Skin epidermis (tissue), 12 donors: Measurements from ENCODE around the gene PARP14.

Experiments
- H3K27ac ChIP-seq, 21 experiments: fragments of 200-600 bp; sonication (generic) in 11 of 21; one replicate each; pipeline ENCODE4 v1.5.0; 2020; ENCODE audit warnings: mild to moderate bottlenecking in 3 of 21, inconsistent platforms in 2 of 21, moderate library complexity in 2 of 21
- H3K4me3 ChIP-seq, 7 experiments: fragments of 200-600 bp; sonication (generic) in 2 of 7; one replicate each; pipeline ENCODE4 v1.5.0; 2020; ENCODE audit warnings: inconsistent platforms in 2 of 7, mild to moderate bottlenecking in 2 of 7, moderate library complexity in 1 of 7

The PARP14 gene

DNA sequence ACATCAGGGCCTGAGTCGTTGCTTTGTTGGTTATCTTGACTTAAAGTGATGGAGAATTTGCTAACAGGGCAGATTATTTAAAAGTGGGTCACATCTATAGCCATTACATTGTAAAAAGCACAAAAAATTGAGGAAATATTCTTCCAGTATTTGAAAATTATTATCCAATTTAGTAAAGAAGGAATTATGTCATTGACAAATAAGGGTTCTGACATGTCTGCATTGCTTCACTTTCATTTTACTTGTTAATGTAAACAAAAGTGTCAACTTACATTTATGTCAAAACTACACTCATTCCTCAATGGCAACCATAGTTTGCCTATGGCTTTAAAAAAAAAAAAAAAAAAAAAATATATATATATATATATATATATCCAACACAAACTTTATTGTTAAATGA, 3.4 kb upstream of the PARP14 start:
- Histone ChIP-seq H3K4me3 (no peak overlapping the region), H3K27ac (no peak overlapping the region)

DNA sequence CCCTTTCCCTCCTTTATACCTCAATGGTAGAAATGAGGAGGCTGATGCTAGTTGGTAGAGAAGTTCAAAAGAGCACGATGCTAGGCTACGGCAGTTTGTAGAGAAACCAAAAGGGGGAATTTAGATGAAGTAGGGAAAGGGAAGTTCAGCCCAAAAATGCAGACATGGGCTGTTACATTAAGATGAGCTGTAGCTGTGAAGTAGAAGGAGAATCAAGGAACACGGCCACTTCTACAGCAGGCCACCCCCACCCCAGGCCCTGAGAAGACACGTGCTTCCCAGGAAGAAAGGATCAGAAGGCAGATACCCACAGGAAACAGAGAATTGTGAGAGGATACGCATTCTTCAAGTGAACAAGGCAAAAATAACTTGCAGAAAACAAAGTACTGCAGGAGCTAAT, 2.1 kb upstream of the PARP14 start:
- Histone ChIP-seq H3K27ac (peak overlapping the region in 8 of 21 experiments; percentile 16 to 99 (median 94)), H3K4me3 (no peak overlapping the region)

DNA sequence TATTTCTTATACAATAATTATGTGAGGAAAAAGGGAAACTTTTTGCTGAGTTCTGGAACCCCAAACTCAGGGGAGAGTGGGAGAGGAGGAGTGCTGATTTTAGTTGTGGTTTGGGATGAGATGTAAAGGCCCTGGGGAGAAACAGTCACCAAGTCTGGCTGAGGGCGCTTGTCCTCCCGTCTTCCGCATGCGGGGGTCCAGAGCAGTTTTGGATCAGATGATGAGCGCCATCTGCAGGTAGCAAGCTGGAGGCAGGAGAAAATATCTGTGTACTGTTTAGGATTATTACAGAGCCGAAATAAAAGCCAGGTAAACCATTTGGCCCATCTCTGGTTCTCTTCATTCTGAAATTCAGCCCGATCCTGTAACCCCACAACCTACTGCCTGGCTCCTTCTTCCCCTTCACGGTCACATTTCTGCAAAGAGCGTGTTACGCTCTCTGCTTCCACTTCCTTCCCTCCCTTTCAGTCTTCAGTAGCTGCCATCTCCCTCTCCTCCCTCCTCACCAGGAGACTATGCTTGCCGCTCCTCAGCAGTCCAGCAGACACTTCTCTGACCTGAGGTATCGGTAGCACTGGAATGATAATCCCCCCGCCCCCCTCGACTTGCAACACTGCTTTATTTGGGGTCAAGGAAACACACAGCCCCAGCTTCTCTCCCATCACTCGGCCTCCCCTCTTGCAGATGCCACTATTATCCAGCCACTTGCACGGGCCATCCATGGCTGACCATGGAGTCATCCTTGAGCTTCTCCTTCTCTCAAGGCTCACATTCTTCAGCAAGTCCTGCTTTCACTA, 1.4 kb upstream of the PARP14 start:
- H3K27ac ChIP-seq = peak overlapping the region in 20 of 21 experiments; percentile 41 to 99 (median 94)
- H3K4me3 ChIP-seq = peak overlapping the region; percentile 71 to 96 (median 81)

- H3K4me3 ChIP-seq = peak overlapping the region; percentile 71 to 96 (median 81)
- peak overlapping the region; percentile 67 to 99 (median 94) for H3K27ac ChIP-seq
Measured at GRCh38 chr3:122679882-122680474, 661 bp upstream of the PARP14 start.

GRCh38 chr3:122681284-122681973, 790 bp downstream of the PARP14 start:
- peak overlapping the region; percentile 71 to 96 (median 81) for H3K4me3 ChIP-seq

GRCh38 chr3:122681974-122682409, 1.4 kb downstream of the PARP14 start:
- H3K27ac ChIP-seq = peak overlapping the region in 12 of 21 experiments; percentile 83 to 99 (median 95)
- H3K4me3 ChIP-seq = peak overlapping the region; percentile 71 to 96 (median 81)

More at GRCh38 chr3:122681284-122681973, 790 bp downstream of the PARP14 start:
- peak overlapping the region; percentile 67 to 99 (median 94) for H3K27ac ChIP-seq

DNA sequence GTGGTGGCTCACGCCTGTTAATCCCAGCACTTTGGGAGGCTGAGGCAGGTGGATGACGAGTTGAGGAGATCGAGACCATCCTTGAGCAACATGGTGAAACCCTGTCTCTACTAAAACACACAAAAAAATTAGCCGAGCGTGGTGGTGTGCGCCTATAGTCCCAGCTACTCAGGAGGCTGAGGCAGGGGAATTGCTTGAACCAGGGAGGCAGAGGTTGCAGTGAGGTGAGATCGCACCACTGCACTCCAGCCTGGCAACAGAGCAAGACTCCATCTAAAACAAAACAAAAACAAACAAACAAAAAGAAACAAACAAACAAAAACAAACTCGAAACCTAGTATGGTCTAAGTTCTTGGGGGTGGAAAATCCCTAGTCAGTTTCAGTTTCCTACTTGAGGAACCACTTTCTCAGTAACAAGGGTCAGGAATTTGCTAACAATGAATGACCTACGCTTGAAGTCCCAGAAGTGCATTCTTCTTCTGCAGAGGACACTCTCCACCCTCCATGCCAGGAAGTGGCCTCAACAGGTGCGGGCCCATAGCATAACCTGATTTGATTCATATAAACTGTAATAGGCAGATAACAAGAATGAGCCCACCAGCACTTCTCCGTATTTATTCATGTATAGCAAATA, 2.3 kb downstream of the PARP14 start:
- H3K4me3 ChIP-seq = peak overlapping the region in 1 of 7 experiments; percentile 85
- peak overlapping the region in 6 of 21 experiments; percentile 8 to 95 (median 38) for H3K27ac ChIP-seq

DNA sequence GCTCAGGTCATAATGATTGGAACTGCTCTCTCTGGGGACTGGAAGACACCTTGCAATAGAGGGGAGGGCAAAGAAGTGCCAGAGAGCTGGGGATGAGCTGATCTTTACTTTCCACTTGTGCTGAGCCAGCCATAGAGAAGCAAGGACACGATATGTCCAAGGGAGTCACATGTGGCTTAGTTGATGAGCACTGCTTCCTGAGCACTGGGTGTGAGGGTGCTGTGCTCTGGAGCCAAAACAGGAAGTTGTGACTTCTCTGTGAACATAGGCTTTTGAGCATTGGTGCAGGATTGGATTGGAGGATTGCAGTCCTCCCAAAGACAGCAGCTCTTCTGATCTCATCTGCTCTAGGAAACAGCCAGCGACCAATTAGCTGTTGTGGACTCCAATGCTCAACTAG, 6.7 kb downstream of the PARP14 start:
- Histone ChIP-seq H3K27ac (no peak overlapping the region), H3K4me3 (no peak overlapping the region)

- Histone ChIP-seq H3K27ac (no peak overlapping the region), H3K4me3 (no peak overlapping the region)
Measured at GRCh38 chr3:122688996-122689395, 8.4 kb downstream of the PARP14 start.

- H3K4me3 ChIP-seq = no peak overlapping the region
Measured at GRCh38 chr3:122689587-122689986, 8.9 kb downstream of the PARP14 start.

GRCh38 chr3:122690096-122690495, 9.5 kb downstream of the PARP14 start:
- Histone ChIP-seq H3K27ac (no peak overlapping the region), H3K4me3 (no peak overlapping the region)

More at GRCh38 chr3:122689587-122689986, 8.9 kb downstream of the PARP14 start:
- H3K27ac ChIP-seq = no peak overlapping the region

- Histone ChIP-seq H3K27ac (no peak overlapping the region), H3K4me3 (no peak overlapping the region)
Measured at GRCh38 chr3:122691195-122691594, 10.6 kb downstream of the PARP14 start.

DNA sequence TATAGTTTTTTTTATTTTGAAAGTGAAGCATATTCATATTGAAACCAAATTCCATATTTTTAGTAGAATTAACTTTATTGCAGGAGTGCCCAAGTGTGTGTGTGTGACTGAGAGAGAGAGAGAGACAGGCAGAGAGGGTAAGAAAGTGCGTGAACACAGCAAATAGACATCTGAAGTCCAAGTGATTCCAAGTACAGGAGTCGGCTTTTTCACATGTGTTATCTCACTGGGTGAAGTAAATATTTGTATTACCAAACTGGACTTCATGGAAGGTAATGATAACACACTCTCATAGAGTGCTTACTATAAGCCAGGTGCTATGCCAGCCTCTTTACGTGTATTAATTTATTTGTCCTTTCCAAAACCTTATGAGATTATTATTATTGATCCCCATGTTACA, 12.0 kb downstream of the PARP14 start:
- Histone ChIP-seq H3K4me3 (no peak overlapping the region), H3K27ac (no peak overlapping the region)

- H3K4me3 ChIP-seq = no peak overlapping the region
- no peak overlapping the region for H3K27ac ChIP-seq
Measured at GRCh38 chr3:122694966-122695365, 14.3 kb downstream of the PARP14 start.

DNA sequence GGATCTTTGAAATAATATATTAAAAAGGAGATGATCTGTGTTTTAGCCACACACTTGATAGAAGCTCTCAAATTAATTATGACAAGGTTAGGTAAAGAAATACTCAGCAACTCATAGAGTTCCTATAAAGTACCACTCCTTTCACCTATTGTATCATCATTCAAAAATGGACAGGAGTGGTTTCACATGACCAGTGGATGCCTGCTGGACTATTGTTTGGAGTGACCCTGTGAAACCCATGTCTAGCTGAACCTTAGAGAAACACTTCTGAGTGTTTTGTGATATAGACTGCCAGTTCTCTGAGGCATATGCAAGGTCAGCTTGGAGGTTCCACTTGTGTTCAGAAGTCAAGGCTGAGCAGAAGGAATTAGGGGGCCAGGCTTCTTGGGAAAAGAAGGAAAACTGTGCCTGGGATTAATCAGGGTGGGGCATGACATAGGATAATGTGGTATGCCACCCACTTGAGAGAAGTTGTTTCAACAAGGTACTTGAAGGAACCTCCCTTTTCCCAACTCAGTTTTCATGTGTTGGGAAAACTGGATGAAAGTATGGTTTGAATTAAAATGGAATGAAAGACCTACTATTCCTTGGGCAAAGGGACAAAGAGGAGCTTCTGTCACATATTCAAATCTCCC, 15.4 kb downstream of the PARP14 start:
- Histone ChIP-seq H3K4me3 (no peak overlapping the region), H3K27ac (no peak overlapping the region)

DNA sequence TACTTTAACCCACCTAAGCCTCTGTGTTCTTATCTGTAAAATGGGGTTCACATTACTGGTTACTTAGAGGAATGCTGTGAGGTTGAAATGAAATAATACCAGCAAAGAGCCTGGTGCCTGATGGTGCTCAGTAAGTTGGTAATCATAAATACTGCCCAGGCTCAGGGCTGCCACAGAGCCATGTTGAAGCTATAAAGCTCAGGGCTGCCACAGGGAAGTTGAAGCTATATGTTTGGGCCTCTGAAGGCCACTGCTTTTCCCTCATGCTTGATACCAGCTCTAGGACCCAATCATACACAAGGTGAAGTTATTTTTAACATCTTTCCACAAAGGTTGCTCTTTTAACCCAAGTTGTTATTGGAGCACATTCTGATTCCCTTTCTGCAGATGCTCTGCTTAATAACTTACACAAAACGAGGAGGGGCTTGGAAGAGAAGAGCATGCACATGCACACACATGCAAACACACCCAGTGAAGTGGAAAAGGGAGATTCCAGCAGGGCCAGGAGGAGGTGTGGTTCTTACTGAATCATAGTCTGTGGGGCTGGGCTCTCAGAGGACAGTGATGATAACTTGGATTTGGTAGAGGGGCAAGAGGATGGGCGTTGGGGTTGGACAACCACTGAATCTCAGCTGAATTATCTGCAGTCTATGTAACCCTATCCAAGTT, 17.4 kb downstream of the PARP14 start:
- peak overlapping the region in 1 of 21 experiments; percentile 19 for H3K27ac ChIP-seq
- no peak overlapping the region for H3K4me3 ChIP-seq

GRCh38 chr3:122700193-122700592, 19.6 kb downstream of the PARP14 start:
- no peak overlapping the region for H3K27ac ChIP-seq
- no peak overlapping the region for H3K4me3 ChIP-seq

GRCh38 chr3:122705379-122705778, 24.7 kb downstream of the PARP14 start:
- H3K27ac ChIP-seq = no peak overlapping the region

More at GRCh38 chr3:122705379-122705778, 24.7 kb downstream of the PARP14 start:
- H3K4me3 ChIP-seq = no peak overlapping the region
